Tibial artery (tissue), 4 donors: ENCODE results near the gene SCYGR3.

ENCODE experiments used
- DNase-seq, 2 donors: peaks; one replicate each; pipeline ENCODE4 v3.0.0-alpha.2; 2019
- H3K27ac ChIP-seq, 2 donors: fragments of 200-600 bp; sonication (generic) in 1 of 2; 1 replicate in 1 of 2; 2 replicates in 1 of 2; pipeline ENCODE4 v1.5.1; 2018 to 2019; ENCODE audit warnings: mild to moderate bottlenecking in 1 of 2
- H3K27me3 ChIP-seq, 2 donors: fragments of 200-600 bp; sonication (generic) in 1 of 2; one replicate each; pipeline versions ENCODE4 v1.5.1 to v1.6.0; 2016 to 2019
- H3K36me3 ChIP-seq, 3 donors: fragments of 200-600 bp; sonication (generic) in 2 of 3; one replicate each; pipeline ENCODE4 v1.5.1; 2016 to 2019; ENCODE audit warnings: mild to moderate bottlenecking in 2 of 3
- H3K4me1 ChIP-seq, 4 donors: fragments of 200-600 bp; sonication (generic) in 2 of 4; 1 replicate in 3 of 4; 2 replicates in 1 of 4; pipeline ENCODE4 v1.5.1; 2016 to 2019
- H3K4me3 ChIP-seq, 2 donors: fragments of 200-600 bp; sonication (generic) in 1 of 2; 1 replicate in 1 of 2; 2 replicates in 1 of 2; pipeline ENCODE4 v1.5.1; 2018 to 2019; ENCODE audit warnings: mild to moderate bottlenecking in 2 of 2
- H3K9me3 ChIP-seq, 3 donors: fragments of 200-600 bp; sonication (generic) in 1 of 3; one replicate each; pipeline ENCODE4 v1.5.1; 2016 to 2019
- CTCF ChIP-seq, 2 experiments: fragments of 200-600 bp in 1 of 2; fragments of 450-650 bp in 1 of 2; IDR thresholded peaks; one replicate each; pipeline ENCODE4 v1.5.1; 2017 to 2019; ENCODE audit warnings: antibody characterized with exemption in 2 of 2, mild to moderate bottlenecking in 1 of 2, moderate library complexity in 1 of 2
- intact Hi-C: fragments of 100-400 bp; cut with DNase I; formaldehyde crosslinking; loops from one replicate; pipeline ENCODE4 v1.15.0; 2023; ENCODE audit warnings: low total_unique reads

SCYGR3 gene

GRCh38 chr2:227592694-227593387 is 21.8 kb downstream of the SCYGR3 start:
- intact Hi-C loops: no loop called here
- Histone ChIP-seq H3K27me3 (no peaks in the 10 kb centered on the region), H3K36me3 (no peaks in the 10 kb centered on the region), H3K4me1 (no peaks in the 10 kb centered on the region), H3K4me3 (no peak overlapping the region), H3K9me3 (peaks cover 0 to 6% (median 4%) of the 10 kb centered on the region in 3 donors), H3K27ac (no peak overlapping the region)
- no peak for DNase-seq
- TF ChIP-seq CTCF (IDR thresholded peaks at IDR 0.05): no peak

DNA sequence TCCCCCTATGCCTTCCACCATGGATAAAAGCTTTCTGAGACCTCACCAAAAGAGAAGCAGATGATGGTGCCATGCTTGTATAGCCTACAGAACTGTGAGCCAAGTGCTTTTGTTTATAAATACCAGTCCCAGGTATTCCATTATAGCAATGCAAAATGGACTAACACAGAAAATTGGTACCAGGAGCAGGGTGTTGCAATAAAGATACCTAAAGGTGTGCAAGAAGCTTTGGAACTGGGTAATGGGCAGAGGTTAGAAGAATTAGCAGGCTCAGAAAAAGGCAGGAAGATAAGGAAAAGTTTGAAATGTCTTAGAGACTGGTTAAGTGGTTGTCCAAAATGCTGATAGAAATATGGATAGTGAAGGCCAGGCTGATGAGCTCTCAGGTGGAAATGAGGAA is 32.3 kb downstream of the SCYGR3 start:
- Histone ChIP-seq H3K36me3 (no peaks in the 10 kb centered on the region), H3K4me1 (no peaks in the 10 kb centered on the region), H3K27ac (no peak overlapping the region), H3K27me3 (no peaks in the 10 kb centered on the region), H3K9me3 (peaks cover 0 to 15% (median 13%) of the 10 kb centered on the region in 3 donors), H3K4me3 (no peak overlapping the region)
- DNase-seq: no peak
- intact Hi-C loops: no loop called here
- no peak for TF ChIP-seq CTCF (IDR thresholded peaks at IDR 0.05)

- Histone ChIP-seq H3K27me3 (no peaks in the 10 kb centered on the region), H3K4me1 (no peaks in the 10 kb centered on the region), H3K36me3 (no peaks in the 10 kb centered on the region), H3K27ac (no peak overlapping the region), H3K4me3 (no peak overlapping the region), H3K9me3 (peaks cover 0 to 15% (median 13%) of the 10 kb centered on the region in 3 donors)
- intact Hi-C loops: no loop called here
- DNase-seq: no peak
- no peak for TF ChIP-seq CTCF (IDR thresholded peaks at IDR 0.05)
These were observed 34.8 kb downstream of the SCYGR3 start for GRCh38 chr2:227579791-227580190.

GRCh38 chr2:227578642-227579041 is 36.0 kb downstream of the SCYGR3 start:
- H3K9me3 ChIP-seq: peaks cover 0 to 15% (median 13%) of the 10 kb centered on the region in 3 donors
- no peak overlapping the region for H3K27ac ChIP-seq
- intact Hi-C loops: no loop called here
- no peak overlapping the region for H3K4me3 ChIP-seq
- DNase-seq: no peak
- no peak for TF ChIP-seq CTCF (IDR thresholded peaks at IDR 0.05)
- H3K4me1 ChIP-seq: no peaks in the 10 kb centered on the region
- no peaks in the 10 kb centered on the region for H3K27me3 ChIP-seq
- H3K36me3 ChIP-seq: no peaks in the 10 kb centered on the region

DNA sequence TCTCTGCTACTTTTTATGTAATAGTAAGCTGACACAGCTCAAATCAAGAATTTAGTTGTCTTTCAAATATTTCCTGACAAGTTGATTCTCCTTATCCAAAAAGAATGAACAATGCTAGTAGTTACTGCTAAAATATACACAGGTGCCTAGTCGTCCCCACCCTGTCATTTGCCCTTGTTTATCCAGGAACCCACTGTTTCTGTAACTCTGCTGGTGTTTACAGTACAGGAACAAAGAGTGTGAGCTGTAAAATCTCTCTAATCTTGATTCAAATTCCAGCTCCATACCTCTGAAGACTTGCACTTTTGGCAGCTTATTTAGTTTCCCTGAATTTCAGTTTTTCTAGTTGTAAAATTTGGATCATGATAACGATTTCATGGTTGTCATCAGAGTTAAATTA is 37.1 kb downstream of the SCYGR3 start:
- Histone ChIP-seq H3K4me1 (no peaks in the 10 kb centered on the region), H3K36me3 (no peaks in the 10 kb centered on the region), H3K4me3 (no peak overlapping the region), H3K27ac (no peak overlapping the region), H3K9me3 (peaks cover 0 to 6% (median 5%) of the 10 kb centered on the region in 3 donors), H3K27me3 (no peaks in the 10 kb centered on the region)
- DNase-seq: no peak
- intact Hi-C loops: no loop called here
- TF ChIP-seq CTCF (IDR thresholded peaks at IDR 0.05): no peak
